ENCODE measurements around the gene ARFIP1.

Gene ARFIP1

DNA sequence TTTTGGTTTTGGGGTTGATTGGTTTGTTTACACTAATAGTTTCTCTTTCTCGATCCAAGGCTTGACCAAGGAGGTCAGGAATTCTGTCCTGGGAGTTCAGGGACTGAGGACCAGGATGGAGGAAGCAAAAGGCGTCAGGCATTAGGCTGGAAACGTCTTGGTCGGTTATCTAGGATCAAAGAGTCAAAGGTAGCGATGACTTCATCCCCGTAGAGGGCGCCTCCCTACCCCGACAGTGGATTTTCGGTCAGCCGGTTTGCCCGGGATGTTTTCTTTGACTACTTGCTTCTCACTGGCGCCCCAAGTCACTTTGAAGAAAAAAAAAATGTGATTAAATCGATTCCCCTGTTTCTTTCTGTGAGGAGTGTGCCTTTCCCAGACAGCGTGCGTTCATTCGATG lies 155.4 kb downstream of the ARFIP1 start:
- Histone ChIP-seq H3K27ac (ENCODE audit: low read depth, low read length) (no peak overlapping the region), H3K4me3 (ENCODE audit: low read depth in 1 of 2, low read length in 2 of 2) (peak overlapping the region; percentile 79 to 83), H3K27me3 (ENCODE audit: control insufficient read depth in 1 of 2, insufficient read depth in 2 of 2, low read length in 2 of 2) (peaks cover 0 to 3% of the 10 kb centered on the region in 2 donors), H3K9me3 (ENCODE audit: control insufficient read depth in 1 of 2, low read length in 2 of 2) (no peaks in the 10 kb centered on the region), H3K9ac (ENCODE audit: low read depth in 1 of 2, low read length in 2 of 2) (peak overlapping the region; percentile 76 to 79), H3K4me1 (ENCODE audit: control insufficient read depth in 1 of 2, insufficient read depth in 2 of 2, low read length in 2 of 2) (peaks cover 0 to 10% of the 10 kb centered on the region in 2 donors), H3K36me3 (ENCODE audit: control insufficient read depth in 1 of 2, insufficient read depth in 2 of 2, low read length in 2 of 2) (no peaks in the 10 kb centered on the region)

DNA sequence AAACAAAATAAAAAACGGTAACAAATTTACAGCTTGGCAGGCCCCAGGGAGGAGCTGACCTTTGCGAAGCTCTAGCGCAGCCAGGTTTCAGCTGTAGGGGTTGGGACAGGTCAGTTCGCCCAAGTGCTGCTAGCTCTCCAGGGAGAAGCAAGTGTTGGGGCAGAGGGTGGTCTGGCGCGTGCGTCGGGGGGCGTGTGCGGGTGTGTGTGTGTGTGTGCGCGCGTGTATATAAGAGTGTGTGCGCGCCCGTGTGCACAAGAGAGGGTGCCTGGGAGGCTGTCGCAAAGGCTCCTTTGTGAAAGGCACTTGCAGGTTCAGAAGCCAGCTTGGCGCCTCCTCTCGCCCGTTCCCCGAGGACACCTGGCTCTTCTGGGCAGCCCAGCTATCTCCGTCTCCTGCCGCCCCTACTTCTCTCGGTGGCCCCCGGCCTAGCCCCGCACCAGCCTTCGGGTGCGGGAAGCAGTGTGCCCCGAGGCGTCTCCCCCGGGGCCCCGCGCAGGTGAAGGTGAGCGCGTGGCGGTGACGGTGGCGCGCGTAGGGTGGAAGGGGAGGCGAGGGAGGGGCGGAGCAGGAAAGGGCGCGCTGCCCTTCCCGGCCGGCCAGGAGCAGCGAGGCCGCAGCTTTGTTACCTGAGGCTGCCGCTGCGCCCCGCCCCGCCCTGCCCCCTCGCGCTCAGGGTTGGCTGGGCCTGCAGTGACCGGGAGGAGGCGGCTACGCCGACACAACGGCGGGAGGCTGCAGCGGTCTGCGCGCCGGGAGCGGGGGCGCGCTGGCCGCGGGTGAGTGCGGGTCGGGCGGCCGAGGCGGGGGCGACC lies 156.1 kb downstream of the ARFIP1 start, which contains the start of gene FHDC1:
FHDC1 (plus strand) TSS at position 693 of the 815 bp plus-strand sequence. CDS start 6,735 bp downstream, outside the sequence.
- no peaks in the 10 kb centered on the region for H3K36me3 ChIP-seq (ENCODE audit: control insufficient read depth in 1 of 2, insufficient read depth in 2 of 2, low read length in 2 of 2)
- peak within 1 kb of the TSS; percentile 75 for H3K27ac ChIP-seq (ENCODE audit: low read depth, low read length)
- H3K4me3 ChIP-seq (ENCODE audit: low read depth in 1 of 2, low read length in 2 of 2) = peak within 1 kb of the TSS; percentile 79 to 83
- H3K4me1 ChIP-seq (ENCODE audit: control insufficient read depth in 1 of 2, insufficient read depth in 2 of 2, low read length in 2 of 2) = peaks cover 0 to 10% of the 10 kb centered on the region in 2 donors
- peaks cover 0 to 3% of the 10 kb centered on the region in 2 donors for H3K27me3 ChIP-seq (ENCODE audit: control insufficient read depth in 1 of 2, insufficient read depth in 2 of 2, low read length in 2 of 2)
- H3K9ac ChIP-seq (ENCODE audit: low read depth in 1 of 2, low read length in 2 of 2) = peak within 1 kb of the TSS; percentile 79
- H3K9me3 ChIP-seq (ENCODE audit: control insufficient read depth in 1 of 2, low read length in 2 of 2) = no peaks in the 10 kb centered on the region

DNA sequence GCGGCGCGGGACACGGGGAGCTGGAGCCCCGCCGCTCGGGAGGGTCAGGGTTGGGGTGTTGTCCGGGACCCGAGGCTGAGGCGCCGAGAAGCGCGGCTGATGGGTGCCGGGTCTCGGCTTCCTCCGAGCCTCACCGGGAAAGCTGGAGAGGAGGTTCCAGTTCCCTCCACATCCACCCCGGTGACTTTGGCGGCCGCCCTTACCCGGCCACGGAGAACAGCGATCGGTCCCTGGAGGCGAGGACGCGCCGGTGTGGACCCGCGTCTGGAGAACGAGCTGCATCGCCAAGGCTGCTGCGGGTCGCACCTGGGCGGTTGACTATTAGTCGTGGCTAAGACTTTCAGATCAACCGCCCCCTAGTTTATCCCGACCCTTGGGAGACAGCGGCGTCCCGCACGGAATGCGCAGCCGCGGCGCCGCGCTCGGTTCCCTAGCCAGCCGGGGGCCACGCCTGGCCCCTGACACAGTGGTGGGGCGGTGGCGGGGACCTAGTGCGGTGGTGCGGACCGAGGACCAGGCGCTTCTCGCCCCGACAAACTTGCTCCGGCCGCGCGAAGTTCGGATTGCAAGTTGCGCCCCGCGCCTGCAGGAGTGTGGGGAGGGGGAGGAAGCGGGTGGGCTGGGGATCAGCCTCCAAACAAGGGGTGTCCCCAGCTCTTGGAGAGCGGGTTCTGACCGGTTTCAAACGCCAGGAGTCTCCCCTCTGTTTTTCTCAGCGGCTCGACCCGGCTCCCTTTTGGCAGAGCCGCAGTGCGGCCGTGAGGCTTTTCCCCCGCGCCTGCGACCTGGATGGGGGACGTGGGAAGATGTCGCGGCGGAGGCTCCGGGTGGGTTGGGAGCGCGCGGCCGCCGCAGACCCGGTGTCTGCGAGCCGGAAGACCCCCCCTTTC lies 156.9 kb downstream of the ARFIP1 start:
- Histone ChIP-seq H3K27me3 (ENCODE audit: control insufficient read depth in 1 of 2, insufficient read depth in 2 of 2, low read length in 2 of 2) (peaks cover 0 to 3% of the 10 kb centered on the region in 2 donors), H3K4me3 (ENCODE audit: low read depth in 1 of 2, low read length in 2 of 2) (peak overlapping the region; percentile 79 to 83), H3K36me3 (ENCODE audit: control insufficient read depth in 1 of 2, insufficient read depth in 2 of 2, low read length in 2 of 2) (no peaks in the 10 kb centered on the region), H3K9me3 (ENCODE audit: control insufficient read depth in 1 of 2, low read length in 2 of 2) (no peaks in the 10 kb centered on the region), H3K27ac (ENCODE audit: low read depth, low read length) (peak overlapping the region; percentile 59), H3K9ac (ENCODE audit: low read depth in 1 of 2, low read length in 2 of 2) (peak overlapping the region; percentile 68 to 79), H3K4me1 (ENCODE audit: control insufficient read depth in 1 of 2, insufficient read depth in 2 of 2, low read length in 2 of 2) (peaks cover 0 to 10% of the 10 kb centered on the region in 2 donors)

DNA sequence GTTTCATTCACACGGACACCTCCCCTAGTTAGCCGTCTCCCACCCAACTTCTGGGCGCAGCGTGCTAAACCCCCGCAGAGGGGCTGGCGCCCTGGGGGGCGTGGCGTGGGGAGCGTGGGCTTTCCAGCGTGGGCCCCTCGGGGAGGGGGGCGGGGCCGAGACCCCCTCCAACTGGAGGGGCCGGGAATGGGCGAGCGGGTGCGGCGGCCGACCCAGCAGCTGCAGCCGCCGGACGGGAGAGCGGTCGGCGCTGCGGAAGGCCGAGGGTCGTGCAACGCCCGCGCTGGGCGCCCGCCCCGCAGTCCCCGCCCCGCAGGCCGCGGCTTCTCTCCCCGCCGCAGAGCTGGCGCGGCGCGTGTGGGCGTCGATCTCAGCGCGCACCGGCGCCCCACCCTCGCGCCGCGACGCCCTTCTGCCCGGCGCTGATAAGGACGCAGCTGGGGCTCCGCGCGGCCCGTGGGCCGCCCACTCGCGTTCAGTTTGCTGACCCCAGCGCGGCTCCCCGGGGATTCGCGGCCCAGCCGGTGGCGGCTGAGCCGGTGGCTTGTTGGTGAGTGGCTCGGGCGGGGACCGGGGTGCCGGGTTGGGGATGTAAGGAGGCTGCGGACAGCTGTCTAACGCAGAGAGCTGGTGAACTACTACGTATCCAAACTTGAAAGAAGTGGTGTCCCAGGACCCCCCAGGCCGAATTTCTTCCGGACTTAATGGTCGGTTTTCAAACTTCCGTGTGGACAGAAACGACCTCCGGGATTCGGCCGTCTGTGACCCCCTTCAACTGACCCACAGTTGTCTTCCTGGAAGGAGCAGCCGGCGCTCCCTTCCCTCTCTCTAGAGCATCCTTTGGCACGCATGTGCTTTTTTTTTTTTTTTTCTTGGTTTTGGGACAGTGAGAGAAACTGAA lies 157.8 kb downstream of the ARFIP1 start:
- peak overlapping the region; percentile 34 for H3K27ac ChIP-seq (ENCODE audit: low read depth, low read length)
- H3K9ac ChIP-seq (ENCODE audit: low read depth in 1 of 2, low read length in 2 of 2) = peak overlapping the region; percentile 68 to 79
- no peaks in the 10 kb centered on the region for H3K36me3 ChIP-seq (ENCODE audit: control insufficient read depth in 1 of 2, insufficient read depth in 2 of 2, low read length in 2 of 2)
- H3K9me3 ChIP-seq (ENCODE audit: control insufficient read depth in 1 of 2, low read length in 2 of 2) = no peaks in the 10 kb centered on the region
- H3K4me3 ChIP-seq (ENCODE audit: low read depth in 1 of 2, low read length in 2 of 2) = peak overlapping the region; percentile 79 to 83
- H3K27me3 ChIP-seq (ENCODE audit: control insufficient read depth in 1 of 2, insufficient read depth in 2 of 2, low read length in 2 of 2) = peaks cover 0 to 3% of the 10 kb centered on the region in 2 donors
- H3K4me1 ChIP-seq (ENCODE audit: control insufficient read depth in 1 of 2, insufficient read depth in 2 of 2, low read length in 2 of 2) = peaks cover 0 to 10% of the 10 kb centered on the region in 2 donors

DNA sequence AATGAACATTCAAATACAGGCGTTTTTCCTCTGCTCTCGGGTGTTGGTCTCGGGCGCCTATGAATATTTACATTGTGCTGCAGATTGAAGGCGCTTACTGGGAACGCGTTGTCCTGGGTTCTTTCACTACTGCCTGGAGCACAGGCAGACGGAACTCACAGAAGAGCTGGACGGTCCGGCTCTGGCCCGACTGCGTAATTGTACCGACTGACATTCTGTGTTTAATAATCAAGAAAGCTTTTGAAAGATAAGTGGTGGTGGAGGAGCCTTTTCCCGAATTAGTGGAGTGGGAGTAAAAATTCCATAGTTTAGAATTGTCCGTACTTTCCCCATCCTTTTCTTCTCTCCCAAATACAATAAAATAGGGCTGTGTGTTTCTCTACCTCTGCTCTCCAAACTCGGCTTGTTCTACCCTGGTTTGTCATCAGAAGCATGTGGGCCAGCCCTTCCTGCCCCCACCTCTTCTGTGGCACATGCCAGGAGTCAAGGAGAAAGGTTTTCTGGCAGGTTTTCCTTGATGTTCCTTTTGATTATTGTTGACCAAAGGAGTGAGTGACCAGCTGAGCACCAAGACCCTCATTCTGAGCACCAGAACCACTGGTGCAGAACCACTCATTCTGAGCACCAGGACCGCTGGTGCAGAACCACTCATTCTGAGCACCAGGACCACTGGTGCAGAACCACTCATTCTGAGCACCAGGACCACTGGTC lies 158.6 kb downstream of the ARFIP1 start:
- no peaks in the 10 kb centered on the region for H3K9me3 ChIP-seq (ENCODE audit: control insufficient read depth in 1 of 2, low read length in 2 of 2)
- peak overlapping the region; percentile 79 to 83 for H3K4me3 ChIP-seq (ENCODE audit: low read depth in 1 of 2, low read length in 2 of 2)
- H3K27ac ChIP-seq (ENCODE audit: low read depth, low read length) = no peak overlapping the region
- H3K36me3 ChIP-seq (ENCODE audit: control insufficient read depth in 1 of 2, insufficient read depth in 2 of 2, low read length in 2 of 2) = peaks cover 0 to 2% of the 10 kb centered on the region in 2 donors
- H3K9ac ChIP-seq (ENCODE audit: low read depth in 1 of 2, low read length in 2 of 2) = peak overlapping the region; percentile 51 to 64
- peaks cover 0 to 3% of the 10 kb centered on the region in 2 donors for H3K27me3 ChIP-seq (ENCODE audit: control insufficient read depth in 1 of 2, insufficient read depth in 2 of 2, low read length in 2 of 2)
- peaks cover 0 to 10% of the 10 kb centered on the region in 2 donors for H3K4me1 ChIP-seq (ENCODE audit: control insufficient read depth in 1 of 2, insufficient read depth in 2 of 2, low read length in 2 of 2)

DNA sequence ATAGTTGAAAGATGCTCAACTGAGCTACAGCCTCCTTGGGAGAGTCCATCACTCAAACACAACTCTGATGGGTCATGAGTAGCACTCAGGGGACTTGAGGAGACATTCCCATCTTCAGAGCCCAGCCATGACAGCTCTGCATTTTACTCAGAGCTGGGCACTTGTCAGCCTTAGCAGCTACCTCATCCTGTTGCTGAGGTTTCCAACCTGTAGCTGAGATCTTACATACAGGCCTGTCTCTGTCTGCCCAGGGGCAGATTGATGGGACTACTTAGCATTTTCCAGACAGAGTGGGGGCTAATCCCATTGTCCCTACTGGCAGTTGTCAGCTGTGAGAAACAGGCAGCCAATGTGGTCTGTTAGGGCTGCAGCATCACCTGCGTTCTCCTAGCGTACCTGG lies 159.9 kb downstream of the ARFIP1 start:
- Histone ChIP-seq H3K9me3 (ENCODE audit: control insufficient read depth in 1 of 2, low read length in 2 of 2) (no peaks in the 10 kb centered on the region), H3K4me1 (ENCODE audit: control insufficient read depth in 1 of 2, insufficient read depth in 2 of 2, low read length in 2 of 2) (peaks cover 4 to 10% of the 10 kb centered on the region in 2 donors), H3K9ac (ENCODE audit: low read depth in 1 of 2, low read length in 2 of 2) (no peak overlapping the region), H3K36me3 (ENCODE audit: control insufficient read depth in 1 of 2, insufficient read depth in 2 of 2, low read length in 2 of 2) (peaks cover 0 to 6% of the 10 kb centered on the region in 2 donors), H3K4me3 (ENCODE audit: low read depth in 1 of 2, low read length in 2 of 2) (no peak overlapping the region), H3K27me3 (ENCODE audit: control insufficient read depth in 1 of 2, insufficient read depth in 2 of 2, low read length in 2 of 2) (no peaks in the 10 kb centered on the region), H3K27ac (ENCODE audit: low read depth, low read length) (no peak overlapping the region)

DNA sequence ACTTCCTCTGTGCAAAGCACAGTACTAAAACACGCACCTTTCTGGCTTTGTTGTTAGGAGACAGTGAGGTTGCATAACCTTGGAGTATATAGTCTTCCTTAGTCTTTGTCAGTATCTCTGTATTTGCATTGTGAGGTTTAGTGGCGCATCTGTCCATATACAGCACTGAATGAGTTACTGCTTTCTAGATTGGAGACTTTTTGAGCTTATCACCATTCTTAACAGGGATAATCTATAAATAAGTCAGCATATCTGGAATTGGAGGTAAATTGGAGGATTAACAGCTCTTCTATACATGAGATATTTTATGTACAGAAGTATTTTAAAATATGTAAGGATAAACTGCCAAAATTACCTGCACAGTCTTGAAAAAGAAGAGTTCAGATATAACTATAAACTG lies 160.7 kb downstream of the ARFIP1 start:
- Histone ChIP-seq H3K4me1 (ENCODE audit: control insufficient read depth in 1 of 2, insufficient read depth in 2 of 2, low read length in 2 of 2) (peaks cover 9 to 13% of the 10 kb centered on the region in 2 donors), H3K9me3 (ENCODE audit: control insufficient read depth in 1 of 2, low read length in 2 of 2) (no peaks in the 10 kb centered on the region), H3K36me3 (ENCODE audit: control insufficient read depth in 1 of 2, insufficient read depth in 2 of 2, low read length in 2 of 2) (peaks cover 0 to 6% of the 10 kb centered on the region in 2 donors), H3K4me3 (ENCODE audit: low read depth in 1 of 2, low read length in 2 of 2) (no peak overlapping the region), H3K27me3 (ENCODE audit: control insufficient read depth in 1 of 2, insufficient read depth in 2 of 2, low read length in 2 of 2) (no peaks in the 10 kb centered on the region), H3K9ac (ENCODE audit: low read depth in 1 of 2, low read length in 2 of 2) (no peak overlapping the region), H3K27ac (ENCODE audit: low read depth, low read length) (no peak overlapping the region)

DNA sequence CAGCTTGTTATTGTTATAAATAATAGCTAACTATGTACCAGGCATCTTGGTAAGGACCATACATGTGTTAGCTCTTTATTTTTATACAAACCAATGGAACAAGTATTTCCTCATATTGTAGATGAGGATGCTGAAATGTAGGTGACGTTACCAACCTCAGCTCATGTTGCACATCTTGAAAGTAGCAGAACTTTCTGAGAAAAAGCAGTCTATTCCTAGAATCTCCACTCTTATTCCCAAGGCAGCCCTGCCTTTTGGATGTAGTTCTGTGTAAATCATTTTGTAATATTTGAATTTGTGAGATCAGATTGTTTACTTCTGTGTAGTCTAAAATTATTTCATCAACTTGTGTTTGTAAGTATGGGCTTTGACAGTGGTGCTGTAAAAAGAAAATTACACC lies 161.7 kb downstream of the ARFIP1 start:
- Histone ChIP-seq H3K27ac (ENCODE audit: low read depth, low read length) (no peak overlapping the region), H3K4me1 (ENCODE audit: control insufficient read depth in 1 of 2, insufficient read depth in 2 of 2, low read length in 2 of 2) (peaks cover 9 to 15% of the 10 kb centered on the region in 2 donors), H3K36me3 (ENCODE audit: control insufficient read depth in 1 of 2, insufficient read depth in 2 of 2, low read length in 2 of 2) (peaks cover 0 to 6% of the 10 kb centered on the region in 2 donors), H3K4me3 (ENCODE audit: low read depth in 1 of 2, low read length in 2 of 2) (no peak overlapping the region), H3K27me3 (ENCODE audit: control insufficient read depth in 1 of 2, insufficient read depth in 2 of 2, low read length in 2 of 2) (no peaks in the 10 kb centered on the region), H3K9ac (ENCODE audit: low read depth in 1 of 2, low read length in 2 of 2) (no peak overlapping the region), H3K9me3 (ENCODE audit: control insufficient read depth in 1 of 2, low read length in 2 of 2) (no peaks in the 10 kb centered on the region)

DNA sequence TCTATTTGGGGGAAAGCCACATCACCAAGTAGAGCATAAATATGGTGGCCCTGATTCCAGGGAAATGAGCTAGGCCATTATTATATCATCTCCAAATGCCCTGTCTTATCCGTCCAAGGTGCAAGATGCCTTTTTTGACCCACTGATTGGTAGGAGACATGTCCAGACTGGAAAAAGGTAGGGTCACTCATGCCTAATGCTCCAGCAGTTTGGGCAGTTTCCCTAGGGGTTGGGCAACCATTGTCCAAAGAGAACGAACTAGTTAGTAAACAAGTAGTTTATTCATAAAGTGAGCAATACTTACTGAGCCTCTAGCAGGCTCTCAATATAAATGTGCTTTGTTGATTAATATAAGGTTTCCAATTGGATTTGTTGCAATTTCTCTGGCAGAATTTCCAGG lies 162.6 kb downstream of the ARFIP1 start:
- Histone ChIP-seq H3K9ac (ENCODE audit: low read depth in 1 of 2, low read length in 2 of 2) (no peak overlapping the region), H3K27ac (ENCODE audit: low read depth, low read length) (no peak overlapping the region)

More for the DNA sequence above, 162.6 kb downstream of the ARFIP1 start:
- no peaks in the 10 kb centered on the region for H3K9me3 ChIP-seq (ENCODE audit: control insufficient read depth in 1 of 2, low read length in 2 of 2)
- peaks cover 9 to 24% of the 10 kb centered on the region in 2 donors for H3K4me1 ChIP-seq (ENCODE audit: control insufficient read depth in 1 of 2, insufficient read depth in 2 of 2, low read length in 2 of 2)
- peaks cover 0 to 6% of the 10 kb centered on the region in 2 donors for H3K36me3 ChIP-seq (ENCODE audit: control insufficient read depth in 1 of 2, insufficient read depth in 2 of 2, low read length in 2 of 2)
- no peak overlapping the region for H3K4me3 ChIP-seq (ENCODE audit: low read depth in 1 of 2, low read length in 2 of 2)
- no peaks in the 10 kb centered on the region for H3K27me3 ChIP-seq (ENCODE audit: control insufficient read depth in 1 of 2, insufficient read depth in 2 of 2, low read length in 2 of 2)
